GM20431 (cell line): Measurements from ENCODE around the gene SEMA3B.

ENCODE experiments used
- in situ Hi-C: fragments of 300-500 bp; cut with MseI, MboI; formaldehyde crosslinking; loops from one replicate; pipeline ENCODE4 v1.15.0; 2020; ENCODE audit warnings: low sequenced_read_pairs; ENCODE audit not compliant: unreplicated experiment

Gene SEMA3B

DNA sequence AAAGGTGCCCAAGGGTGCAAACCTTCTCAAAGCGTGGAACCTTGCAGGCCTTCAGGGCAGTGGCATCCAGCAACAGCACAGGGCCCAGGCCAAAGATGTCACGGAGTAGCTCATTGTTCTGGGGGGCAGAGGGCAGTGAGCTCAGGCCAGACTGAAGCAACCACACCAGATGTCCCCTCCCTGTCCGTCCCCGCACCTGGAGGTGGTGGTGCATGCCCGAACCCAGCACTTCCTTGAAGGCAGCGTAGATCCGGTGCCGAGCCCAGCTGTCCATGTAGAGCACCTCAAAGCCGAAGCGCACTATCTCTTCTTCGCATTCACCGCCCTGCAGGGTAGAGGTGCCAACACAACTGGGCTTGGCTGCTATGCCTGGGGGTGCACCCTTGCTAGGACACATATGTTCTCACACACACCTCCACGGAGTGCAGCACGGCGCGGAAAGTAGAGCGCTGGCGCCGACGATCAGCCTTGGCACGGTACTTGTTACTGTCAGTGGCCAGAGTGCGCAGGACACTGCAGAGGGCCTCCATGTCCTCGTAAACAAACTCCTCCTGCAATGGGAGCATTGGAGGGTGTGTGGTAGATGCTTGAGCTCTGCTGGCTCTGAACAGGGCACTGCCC lies 19.6 kb downstream of the SEMA3B start:
- in situ Hi-C loops = no loop called here

DNA sequence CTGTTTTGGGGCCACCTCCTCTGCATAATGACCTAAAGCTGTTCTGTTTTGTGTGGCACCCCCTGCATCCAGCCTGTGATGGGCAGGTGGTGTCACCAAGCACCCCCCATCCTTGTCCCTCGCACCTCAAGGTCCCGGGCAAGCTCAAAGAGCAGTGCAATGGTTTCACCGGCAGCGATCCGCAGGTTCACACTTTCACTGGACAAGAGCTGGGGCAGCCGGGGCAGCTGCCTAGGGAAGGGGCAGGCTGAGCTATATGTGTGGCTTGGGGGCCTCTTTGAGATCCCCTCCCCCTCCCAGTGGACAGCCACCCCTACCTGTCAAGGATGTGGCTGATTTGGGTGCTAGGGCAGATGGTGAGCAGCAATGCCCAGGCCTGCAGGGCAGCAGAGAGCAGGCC lies 20.2 kb downstream of the SEMA3B start:
- in situ Hi-C loops = no loop called here

DNA sequence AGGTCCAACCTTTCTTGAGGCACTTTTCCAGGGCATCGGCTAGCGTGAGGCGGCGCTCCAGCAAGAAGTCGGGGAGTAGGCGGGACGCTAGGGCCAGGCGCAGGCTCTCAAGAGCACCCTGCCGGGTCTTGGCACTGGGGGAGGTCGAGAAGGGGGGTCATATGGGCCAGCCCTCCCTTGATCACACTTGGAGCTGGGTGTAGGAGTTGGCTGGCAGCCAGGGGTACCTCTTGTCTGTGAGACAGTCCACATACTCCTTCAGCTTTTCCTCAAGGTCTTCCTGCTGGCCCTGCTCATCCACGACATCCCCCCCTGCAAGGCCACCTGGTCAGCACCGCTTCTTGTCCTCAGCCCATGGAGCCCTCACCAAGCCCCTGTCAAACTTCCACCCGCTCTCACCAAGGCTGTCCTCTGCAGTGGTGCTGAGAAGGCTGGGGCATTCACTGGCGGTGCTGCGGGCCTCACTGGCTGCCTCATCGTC lies 21.3 kb downstream of the SEMA3B start:
- in situ Hi-C loops = no loop called here

DNA sequence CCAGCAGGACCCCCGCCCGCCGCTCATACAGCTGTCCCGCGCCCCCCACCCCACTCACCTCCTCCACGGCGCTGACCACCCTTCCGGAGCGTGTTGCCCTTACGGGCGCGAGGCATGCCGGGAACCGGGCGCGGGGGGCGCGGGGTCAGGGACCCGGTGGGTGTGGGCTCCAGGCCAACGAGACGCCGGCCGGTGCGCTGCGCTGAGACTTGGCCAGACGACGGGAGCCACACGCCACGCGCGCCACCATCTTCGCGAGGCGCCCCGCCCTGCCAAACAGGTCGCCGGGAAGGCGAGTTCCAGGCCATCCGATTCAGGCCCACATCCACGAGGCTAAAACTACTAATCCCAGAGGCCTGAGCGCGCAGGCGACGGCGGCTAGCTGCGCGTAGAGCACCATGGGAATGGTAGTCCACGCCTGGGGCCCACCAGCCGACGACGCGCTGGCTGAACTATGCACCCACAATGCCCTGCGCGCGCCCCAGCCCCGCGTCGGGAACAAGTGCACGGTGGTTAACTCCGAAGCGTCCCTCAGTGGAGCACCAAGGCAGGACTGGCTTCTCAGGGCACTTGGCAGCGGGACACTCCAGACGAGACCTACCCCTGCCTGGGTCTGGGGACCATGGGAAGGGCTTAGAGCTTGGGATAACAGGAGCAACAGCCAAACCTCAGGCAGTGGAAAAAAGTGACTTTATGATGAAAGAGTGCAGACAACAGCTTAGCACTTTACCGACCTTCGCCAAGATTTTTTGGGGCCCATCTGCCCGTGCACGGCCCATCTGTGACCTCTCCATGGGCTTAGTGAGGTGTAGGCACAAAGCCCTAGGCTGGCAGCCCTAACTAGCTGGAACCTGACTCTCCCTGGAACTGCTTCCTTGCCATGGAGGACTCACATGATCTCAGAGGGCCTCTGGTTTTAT lies 23.5 kb downstream of the SEMA3B start, which contains the start of gene IFRD2:
IFRD2 (minus strand) TSS at position 271 of the 920 bp plus-strand sequence; CDS start at position 116, 155 bp downstream.
- in situ Hi-C loops = no loop called here

DNA sequence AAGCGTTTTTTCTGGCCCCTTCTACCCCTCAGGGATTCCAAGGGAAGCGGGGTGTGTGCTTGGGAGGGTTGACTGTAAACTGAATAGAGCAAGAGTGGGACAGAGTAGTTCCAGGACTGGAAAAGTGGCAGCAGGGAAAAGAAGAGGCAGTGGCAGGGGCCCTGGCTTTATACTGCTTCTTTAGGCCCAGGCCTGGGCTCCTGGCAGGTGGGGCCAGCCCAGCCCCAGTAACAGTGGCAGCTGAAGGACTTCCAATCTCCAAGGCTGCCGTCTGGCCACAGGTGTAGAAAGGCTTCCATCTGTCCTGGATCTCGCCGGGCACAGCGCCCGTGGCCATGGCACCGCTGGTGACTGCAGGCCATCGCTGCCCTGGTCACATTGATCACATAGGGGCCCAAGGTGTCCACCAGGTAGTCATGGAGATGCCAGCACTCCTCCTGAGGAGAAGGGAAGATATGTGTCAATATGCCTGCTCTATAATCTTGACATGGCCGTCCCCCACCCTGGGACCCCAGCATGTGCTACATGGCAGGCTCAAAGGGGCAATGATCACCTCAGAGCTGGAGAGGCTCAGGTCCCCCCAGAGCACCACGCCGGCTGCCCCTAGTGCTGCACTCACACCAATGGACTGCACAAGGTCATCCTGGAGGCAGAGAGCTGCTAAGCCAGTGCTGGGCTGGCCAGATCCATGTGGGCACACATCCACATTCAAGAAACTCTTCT lies 24.3 kb downstream of the SEMA3B start:
- in situ Hi-C loops = no loop called here

DNA sequence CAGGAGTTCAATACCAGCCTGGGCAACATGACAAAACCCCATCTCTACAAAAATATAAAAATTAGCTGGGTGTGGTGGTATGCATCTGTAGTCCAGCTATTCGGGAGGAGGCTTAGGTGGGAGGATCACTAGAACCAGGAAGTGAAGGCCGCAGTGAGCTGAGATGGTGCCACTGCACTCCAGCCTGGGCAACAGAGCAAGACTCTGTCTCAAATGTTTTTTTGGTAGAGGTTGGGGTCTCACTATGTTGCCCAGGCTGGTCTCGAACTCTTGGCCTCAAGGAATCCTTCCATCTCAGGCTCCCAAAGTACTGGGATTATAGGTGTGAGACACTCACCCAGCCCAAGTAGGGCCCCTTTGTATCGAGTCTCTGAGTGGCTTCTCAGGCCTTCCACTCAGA lies 25.1 kb downstream of the SEMA3B start:
- in situ Hi-C loops = no loop called here

DNA sequence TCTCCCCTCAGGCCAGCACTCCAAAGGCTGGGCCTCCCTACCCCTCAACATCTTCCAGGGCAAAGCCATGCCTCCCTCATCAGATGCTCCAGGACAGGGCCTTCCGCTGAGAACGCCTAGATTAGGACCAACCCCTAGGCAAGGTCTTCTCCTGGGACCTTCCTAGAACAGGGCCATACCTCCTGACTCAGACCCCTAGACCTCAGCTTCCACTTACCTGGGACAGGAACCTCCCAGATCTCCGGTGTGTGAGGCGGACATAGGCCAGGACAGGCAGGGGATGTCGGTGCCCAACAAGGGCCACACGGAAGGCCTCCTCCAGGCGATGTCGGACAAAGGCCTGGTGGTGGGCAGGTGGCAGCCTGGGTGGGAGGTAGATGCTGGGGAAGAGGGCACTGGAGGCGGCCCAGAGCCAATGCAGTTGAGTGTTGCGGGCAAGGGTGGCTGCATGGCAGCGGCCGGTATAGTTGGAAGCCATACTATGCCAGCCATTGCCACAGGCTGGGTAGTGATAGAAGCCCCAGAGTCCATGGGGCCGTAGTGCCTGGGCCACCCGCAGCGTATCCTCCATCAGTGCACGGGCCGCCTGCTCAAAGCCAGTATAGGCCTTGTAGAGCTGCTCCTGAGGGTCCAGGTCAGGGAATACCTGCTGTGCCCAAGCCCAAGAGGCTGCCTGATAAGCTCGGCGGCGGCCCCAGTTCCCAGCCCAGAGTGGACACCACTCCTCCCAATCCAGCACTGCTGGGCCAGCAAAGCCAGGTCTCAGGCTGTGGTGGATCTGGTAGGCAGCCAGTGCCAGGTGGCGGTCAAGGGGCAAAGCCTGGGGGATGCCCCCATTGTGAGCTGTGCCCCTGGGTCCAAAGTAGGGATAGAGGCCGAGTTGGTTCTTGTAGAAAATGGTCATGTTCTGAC lies 25.8 kb downstream of the SEMA3B start:
- in situ Hi-C loops = no loop called here

DNA sequence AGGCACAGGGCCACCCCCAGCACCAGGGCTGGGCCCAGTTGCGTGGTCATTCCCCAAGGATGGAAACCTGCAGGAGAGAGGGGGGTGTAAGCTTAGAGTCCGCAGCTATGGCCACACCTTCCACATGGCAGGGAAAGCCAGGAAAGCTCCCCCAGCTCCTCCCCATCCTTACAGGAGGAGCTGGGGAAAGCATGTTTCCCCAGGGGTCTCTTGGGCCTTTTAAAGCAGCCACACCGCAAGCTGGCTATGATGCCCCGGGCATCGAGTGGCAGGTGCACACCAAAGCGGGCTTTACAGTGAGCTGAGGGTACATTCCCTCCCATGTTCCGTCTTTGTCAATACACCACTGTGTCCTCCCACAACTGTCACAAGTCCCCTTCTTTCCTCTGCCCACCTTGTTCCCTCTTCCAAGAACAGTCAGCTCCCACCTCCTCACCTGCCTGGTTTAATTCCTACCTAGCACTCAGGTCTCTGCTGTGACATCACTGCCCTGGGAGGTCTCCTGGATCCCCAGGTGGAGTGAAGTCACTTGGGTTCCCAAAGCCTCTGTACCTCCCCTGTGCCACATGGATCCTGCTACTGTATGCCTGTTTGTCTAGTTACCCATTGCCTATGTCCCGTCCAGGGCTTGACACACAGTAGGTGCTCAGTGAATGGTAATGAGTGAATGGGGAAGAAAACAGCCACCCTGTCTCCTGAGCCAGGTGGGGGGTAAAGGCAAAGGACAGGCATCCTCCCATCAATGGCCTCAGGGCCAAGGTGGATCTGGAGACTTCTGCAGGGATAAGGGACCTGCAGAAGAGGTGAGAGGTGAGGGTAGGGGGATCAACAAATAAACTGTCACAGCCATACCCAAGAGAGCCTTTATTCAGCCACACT lies 26.8 kb downstream of the SEMA3B start:
- in situ Hi-C loops = no loop called here

DNA sequence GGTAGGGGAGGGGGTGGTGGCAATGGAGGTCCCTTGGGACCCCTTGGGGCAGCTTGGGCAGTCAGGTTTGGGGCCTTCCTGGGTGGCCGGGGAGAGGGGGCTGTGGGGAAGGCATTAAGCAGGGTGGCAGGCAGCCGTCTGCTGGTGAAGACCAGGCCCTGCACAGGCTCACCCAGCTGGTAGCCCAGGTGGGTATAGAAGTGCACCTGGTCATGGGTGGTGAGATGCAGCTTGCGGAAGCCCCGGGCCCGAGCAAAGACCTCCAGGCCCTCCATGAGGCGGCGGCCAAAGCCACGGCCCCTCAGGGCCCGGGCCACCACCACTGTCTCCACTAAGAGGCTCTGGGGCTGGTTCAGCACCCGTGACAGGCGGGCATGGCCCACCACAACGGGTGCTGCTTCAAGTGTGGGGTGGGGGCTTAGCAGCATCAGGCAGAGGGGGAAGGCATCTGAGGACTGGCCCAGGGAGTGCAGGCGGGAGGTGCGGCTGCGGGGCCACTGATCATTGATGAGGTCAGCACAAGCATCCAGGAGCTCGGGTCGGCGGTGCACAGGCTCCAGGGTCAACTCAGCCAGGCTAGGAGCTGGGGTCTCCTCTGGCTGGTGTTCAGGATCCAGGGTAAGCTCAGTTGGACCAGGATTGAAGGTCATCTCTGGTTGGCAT lies 27.9 kb downstream of the SEMA3B start:
- in situ Hi-C loops = no loop called here

DNA sequence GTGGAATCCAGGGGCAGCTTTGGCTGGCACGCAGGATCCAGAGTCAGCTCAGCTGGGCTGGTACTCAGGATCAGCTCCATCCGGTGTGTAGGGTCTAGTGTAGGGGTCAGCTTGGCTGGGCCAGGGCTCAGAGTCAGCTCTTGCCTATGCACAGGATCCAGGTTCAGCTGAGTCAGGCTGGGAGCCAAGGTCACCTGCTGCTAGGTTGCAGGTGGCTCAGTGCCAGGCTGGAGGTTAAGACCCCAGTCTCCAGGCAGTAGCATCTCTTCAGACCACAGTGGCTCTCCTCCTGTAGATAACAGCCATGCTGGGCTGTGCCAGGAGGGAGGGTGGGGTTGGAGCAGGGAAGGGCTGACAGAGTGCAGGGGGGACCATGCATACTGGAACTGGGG lies 28.4 kb downstream of the SEMA3B start:
- in situ Hi-C loops = no loop called here

DNA sequence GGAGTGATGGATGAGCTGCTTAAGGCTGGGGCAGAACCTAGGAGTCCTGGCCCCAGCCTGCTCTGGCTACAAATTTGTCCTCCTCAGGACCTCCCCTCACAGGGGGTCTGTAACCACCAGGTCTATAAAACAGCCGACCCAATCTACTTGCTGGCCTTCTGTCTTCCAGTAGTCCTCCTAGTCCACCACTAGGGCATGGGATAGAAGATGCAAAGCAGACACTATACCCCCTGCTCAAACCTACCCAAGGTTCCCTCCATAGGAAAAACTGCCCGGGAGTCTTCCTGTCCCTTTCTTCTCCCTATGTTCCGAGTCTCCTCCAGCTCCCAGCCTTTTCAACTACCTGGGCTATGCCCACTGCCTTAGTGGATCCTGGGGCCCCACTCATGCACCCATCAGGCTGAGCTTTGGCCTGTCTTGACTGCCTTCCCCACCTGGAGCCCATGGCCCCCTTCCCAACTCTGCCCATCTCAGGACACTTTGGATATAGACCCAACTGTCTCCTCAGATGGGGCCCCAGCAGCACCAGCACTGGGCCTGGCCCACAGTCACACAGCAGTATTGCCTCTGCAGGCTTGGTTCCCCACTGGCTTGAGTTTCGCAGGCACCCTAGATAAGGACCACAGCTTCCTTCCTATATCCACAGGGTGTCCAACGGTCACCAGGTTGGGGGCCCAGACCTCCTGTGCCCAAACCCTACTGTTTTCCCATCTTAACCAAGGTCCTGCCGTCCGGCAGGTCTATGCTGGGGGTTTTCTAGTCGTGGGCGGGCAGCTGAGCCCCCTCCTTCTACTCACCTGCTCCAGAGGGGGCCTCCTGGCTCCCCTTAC lies 29.2 kb downstream of the SEMA3B start:
- in situ Hi-C loops = no loop called here

DNA sequence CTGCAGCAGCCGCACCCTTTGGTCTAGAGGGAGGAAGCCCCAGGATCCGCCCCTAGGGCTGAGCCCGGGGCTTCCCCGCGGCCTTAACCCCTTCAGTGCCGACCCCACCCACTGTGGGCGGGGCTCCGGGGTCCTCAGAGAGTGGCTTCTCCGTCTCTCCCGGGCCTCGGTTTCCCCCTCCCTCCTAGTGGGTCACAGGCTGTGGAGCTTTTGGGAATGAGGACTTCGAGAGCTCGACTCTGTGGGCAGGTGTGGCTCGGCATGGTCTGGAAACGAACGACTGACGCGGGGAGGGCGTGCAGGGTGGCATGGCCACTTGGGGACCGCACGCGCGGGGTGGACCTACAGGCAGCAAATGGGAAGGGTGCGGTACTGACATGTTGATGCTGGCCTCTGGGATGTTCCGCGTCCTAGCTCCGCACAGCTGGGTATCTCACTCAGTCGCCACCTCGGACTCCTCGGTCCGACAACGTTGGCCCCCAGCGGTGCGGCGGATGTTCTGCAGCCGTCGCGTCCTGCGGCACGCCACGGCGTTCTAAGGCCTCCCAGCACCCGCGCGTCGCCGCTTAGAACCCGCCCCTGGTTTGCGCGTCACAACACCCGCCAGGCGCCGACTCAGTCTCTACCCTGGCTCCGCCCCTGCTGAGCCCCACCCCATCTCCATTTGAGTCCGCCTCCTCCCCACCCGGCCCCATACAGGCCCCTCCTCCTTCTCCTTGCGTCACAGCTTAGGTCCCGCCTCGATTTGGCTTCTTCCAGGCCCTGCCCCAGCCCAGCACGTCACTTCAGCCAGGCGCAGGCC lies 30.1 kb downstream of the SEMA3B start, which contains the start of the genes HYAL3 and NAA80:
HYAL3 (minus strand) TSS at position 570 of the 802 bp plus-strand sequence. CDS start 3,803 bp downstream, outside the sequence.
NAA80 (minus strand) TSS at position 570 of the 802 bp plus-strand sequence. CDS start 1,942 bp downstream, outside the sequence.
- in situ Hi-C loops = no loop called here

DNA sequence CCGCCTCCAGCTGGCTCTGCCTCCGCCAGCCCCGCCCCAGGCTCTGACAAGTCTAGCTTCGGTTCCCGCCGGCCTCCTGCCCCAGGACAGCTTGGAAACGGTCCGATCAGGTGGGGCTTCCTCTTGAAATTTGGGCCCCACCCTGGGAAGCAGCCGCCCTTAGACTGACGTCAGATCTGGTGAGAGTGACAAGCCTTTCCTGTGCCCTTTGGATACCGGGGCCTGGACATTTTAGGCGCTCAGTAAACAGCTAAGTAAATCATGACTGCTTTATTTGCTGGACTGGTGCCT lies 30.6 kb downstream of the SEMA3B start:
- in situ Hi-C loops = no loop called here

DNA sequence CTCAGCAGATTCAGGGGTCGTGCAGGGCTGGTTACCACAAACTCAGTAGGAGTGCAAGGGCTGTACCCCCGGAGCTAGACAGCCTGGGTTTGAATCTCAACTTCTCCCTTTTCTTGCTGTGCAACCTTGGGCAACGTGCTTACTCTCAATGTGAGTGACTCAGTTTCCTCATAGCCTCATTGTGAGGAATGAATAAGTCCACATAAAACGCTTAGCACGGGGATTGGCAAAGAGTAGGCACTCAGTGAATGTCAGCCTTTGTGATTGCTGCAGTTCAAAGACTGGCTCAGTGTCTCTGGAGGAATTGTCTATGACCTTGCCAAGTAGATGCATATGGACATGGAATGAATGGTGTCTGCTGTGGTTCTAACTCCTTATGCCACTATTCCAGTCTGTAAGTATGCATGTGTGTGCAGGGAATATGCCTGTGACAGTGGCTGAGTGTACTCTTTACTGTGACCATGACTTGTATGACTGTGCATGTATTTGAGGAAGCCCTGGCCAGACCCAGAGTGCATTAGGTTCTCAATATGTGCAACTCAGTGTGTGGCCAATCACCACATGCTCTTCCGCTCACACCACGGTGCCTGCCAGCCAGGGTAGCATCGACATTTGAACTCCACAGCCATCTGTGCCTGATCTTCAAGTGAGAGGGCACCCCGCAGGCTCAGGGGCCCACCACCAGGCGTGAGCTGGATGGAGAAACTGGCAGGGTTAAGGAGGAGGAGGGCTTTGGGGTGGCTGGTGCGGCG lies 31.2 kb downstream of the SEMA3B start:
- in situ Hi-C loops = no loop called here

DNA sequence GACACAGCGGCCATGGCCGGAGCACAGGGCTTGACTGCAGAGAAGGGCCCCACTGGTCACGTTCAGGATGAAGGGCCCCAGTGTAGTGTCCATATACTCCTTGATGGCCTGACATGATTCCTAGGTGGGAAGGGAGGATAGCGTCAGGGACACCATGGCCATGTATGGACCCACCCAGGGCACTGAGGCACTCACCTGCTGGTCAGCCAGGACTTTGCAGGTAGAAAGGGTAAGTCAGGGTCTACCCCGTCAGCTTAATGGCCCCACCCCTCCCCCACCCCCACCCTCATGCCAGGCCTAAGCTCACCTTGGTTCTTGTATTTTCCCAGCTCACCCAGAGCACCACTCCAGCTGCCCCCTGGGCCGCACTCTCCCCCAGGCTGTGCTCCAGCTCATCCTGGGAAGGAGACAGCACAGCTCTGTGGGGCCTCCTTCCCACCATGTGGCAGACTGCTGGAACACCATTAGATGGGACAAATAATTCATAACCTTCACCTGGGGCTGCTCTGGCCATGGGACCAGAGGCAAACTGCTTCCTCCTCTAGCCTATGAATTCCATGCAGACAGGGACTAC lies 31.8 kb downstream of the SEMA3B start:
- in situ Hi-C loops = no loop called here
